WERI-Rb-1 (cell line): Measurements from ENCODE around the gene TEKT5.
A peak's percentile ranks its signal among the peaks of the same experiment; 100 is the strongest.

Experiments
- DNase-seq: peaks from one replicate; pipeline ENCODE4 v3.0.0-alpha.2; 2020
- H3K27ac ChIP-seq: fragments of 250-450 bp; sonication (Bioruptor Pico); 2 replicates; pipeline ENCODE4 v1.5.1; 2020; ENCODE audit warnings: mild to moderate bottlenecking, moderate library complexity
- H3K27me3 ChIP-seq: fragments of 250-450 bp; sonication (Bioruptor Pico); 2 replicates; pipeline ENCODE4 v1.5.1; 2021; ENCODE audit warnings: mild to moderate bottlenecking, low read depth, moderate library complexity; ENCODE audit not compliant: insufficient read depth, severe bottlenecking
- H3K36me3 ChIP-seq: fragments of 250-450 bp; sonication (Bioruptor Pico); 2 replicates; pipeline ENCODE4 v1.5.1; 2020; ENCODE audit warnings: mild to moderate bottlenecking, moderate library complexity
- H3K4me3 ChIP-seq: 2 replicates; pipeline ENCODE4 v1.5.1; 2011; ENCODE audit warnings: low read depth, mild to moderate bottlenecking, control low read depth, low read length
- H3K9me3 ChIP-seq: fragments of 250-450 bp; sonication (Bioruptor Pico); 2 replicates; pipeline ENCODE4 v1.5.1; 2021; ENCODE audit warnings: mild to moderate bottlenecking, moderate library complexity; ENCODE audit not compliant: severe bottlenecking
- CTCF ChIP-seq: IDR thresholded peaks from 2 replicates; pipeline ENCODE4 v1.5.1; 2011; ENCODE audit warnings: low read depth, mild to moderate bottlenecking, control low read depth, inconsistent platforms, low read length

Gene TEKT5

GRCh38 chr16:10740000-10740844 is 45.5 kb upstream of the TEKT5 start:
- Histone ChIP-seq H3K27ac (no peak overlapping the region), H3K9me3 (no peaks in the 10 kb centered on the region), H3K36me3 (no peaks in the 10 kb centered on the region), H3K27me3 (no peaks in the 10 kb centered on the region), H3K4me3 (no peak overlapping the region)
- no peak for TF ChIP-seq CTCF
- DNase-seq: no peak

DNA sequence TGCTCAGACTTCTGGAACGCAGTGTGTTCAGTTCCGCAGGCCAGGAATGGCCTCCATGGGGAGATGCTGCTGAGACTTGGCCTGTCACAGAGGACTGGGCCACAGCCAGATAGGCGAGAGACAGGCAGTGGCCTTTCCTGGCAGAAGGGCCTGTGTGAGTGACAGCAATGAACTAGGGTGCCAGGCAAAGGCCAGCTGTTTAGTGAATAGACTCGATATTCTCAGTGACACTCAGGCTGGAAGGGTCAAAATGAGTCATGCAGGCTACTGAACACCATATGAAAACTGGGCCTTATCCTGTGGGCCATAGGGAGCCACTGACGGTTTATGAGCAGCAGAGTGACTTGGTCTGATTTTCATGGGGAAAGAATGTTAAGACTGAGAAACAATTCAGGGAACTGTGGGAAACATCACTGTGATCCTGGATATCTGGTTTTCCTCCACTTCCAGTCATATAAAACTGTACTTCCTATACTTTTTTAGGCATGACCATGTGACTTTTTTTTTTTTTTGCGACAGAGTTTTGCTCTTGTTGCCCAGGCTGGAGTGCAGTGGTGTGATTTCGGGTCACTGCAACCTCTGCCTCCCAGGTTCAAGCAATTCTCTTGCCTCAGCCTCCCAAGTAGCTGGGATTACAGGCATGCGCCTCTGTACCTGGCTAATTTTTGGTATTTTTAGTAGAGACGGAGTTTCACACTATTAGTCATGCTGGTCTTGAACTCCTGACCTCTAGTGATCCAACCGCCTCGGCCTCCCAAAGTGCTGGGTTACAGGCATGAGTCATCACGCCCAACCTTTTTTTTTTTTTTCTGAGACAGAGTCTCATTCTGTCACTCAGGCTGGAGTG is 43.7 kb upstream of the TEKT5 start:
- no peaks in the 10 kb centered on the region for H3K36me3 ChIP-seq
- no peak for DNase-seq
- no peak overlapping the region for H3K4me3 ChIP-seq
- no peak overlapping the region for H3K27ac ChIP-seq
- no peaks in the 10 kb centered on the region for H3K9me3 ChIP-seq
- H3K27me3 ChIP-seq: no peaks in the 10 kb centered on the region
- no peak for TF ChIP-seq CTCF

DNA sequence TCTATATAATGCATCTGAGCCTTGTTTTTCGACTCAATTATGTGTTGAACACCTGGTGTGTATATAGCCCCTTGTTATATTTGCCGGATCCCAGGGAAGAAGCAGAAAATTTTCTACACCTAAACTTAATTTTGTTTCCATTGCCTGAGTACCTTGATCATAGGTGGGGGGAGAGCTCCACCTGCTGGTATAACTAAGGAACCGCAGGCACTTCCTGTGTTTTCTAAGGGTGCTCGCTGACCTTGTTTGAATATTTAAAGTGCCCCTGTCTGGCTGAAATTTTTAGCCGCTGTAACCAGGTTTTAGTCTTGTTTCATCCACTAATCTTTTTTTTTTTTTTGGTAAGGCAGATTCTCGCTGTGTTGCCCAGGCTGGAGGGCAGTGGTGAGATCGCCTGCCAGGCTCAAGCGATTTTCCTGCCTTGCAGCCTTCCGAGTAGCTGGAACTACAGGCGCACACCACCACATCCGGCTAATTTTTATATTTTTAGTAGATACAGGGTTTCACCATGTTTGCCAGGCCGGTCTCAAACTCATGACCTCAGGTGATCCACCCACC is 42.4 kb upstream of the TEKT5 start:
- no peak overlapping the region for H3K27ac ChIP-seq
- peak; percentile 61 for TF ChIP-seq CTCF
- no peaks in the 10 kb centered on the region for H3K36me3 ChIP-seq
- no peaks in the 10 kb centered on the region for H3K9me3 ChIP-seq
- DNase-seq: peak; percentile 58
- peak overlapping the region; percentile 44 for H3K4me3 ChIP-seq
- no peaks in the 10 kb centered on the region for H3K27me3 ChIP-seq

DNA sequence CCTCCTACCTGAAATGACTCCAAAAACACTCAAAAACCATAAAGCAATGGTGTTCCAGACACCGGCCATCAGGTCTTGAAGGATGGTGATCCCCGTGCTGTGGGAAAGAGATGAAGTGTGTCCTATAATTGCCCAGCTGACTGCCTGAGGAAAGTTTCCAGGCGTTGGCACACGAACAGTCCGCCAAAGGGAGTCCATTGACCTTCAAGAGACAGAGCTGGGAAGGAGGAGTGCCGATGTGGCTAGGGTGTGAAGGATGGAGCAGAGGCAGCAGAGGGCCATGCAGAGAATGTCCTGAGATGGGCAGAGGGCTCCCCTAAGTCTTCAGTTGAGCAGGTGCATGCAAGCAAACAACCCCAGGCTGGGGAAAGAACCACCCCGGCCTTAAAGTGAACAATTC is 37.1 kb upstream of the TEKT5 start:
- Histone ChIP-seq H3K36me3 (no peaks in the 10 kb centered on the region), H3K4me3 (no peak overlapping the region), H3K9me3 (no peaks in the 10 kb centered on the region), H3K27ac (no peak overlapping the region), H3K27me3 (no peaks in the 10 kb centered on the region)
- DNase-seq: no peak
- TF ChIP-seq CTCF: no peak

GRCh38 chr16:10729104-10730048 is 34.6 kb upstream of the TEKT5 start:
- no peak for TF ChIP-seq CTCF
- Histone ChIP-seq H3K4me3 (no peak overlapping the region), H3K27me3 (no peaks in the 10 kb centered on the region), H3K9me3 (no peaks in the 10 kb centered on the region), H3K27ac (no peak overlapping the region), H3K36me3 (no peaks in the 10 kb centered on the region)
- no peak for DNase-seq
